HepG2 (cell line): ENCODE measurements around the gene LGALS8. TPM values are rescaled to one million over a fixed set of nuclear protein-coding genes. Genes with fewer than 3 reads are reported as not detected.

Experiments used
- ARNT ChIP-seq: fragments of 450-650 bp; IDR thresholded peaks from 2 replicates; pipeline ENCODE4 v1.6.1; 2017
- ATF1 ChIP-seq: IDR thresholded peaks from 2 replicates; pipeline ENCODE4 v1.6.1; 2016; ENCODE audit warnings: mild to moderate bottlenecking, control low read depth
- BHLHE40 ChIP-seq: IDR thresholded peaks from 2 replicates; pipeline ENCODE4 v1.6.1; 2011; ENCODE audit warnings: low read length, improper control_type of control experiment
- DMAP1 ChIP-seq: IDR thresholded peaks from 2 replicates; pipeline ENCODE4 v1.6.1; 2016
- GTF2F1 ChIP-seq: fragments of 150-350 bp; IDR thresholded peaks from 2 replicates; pipeline ENCODE4 v1.6.1; 2014; ENCODE audit warnings: low read length
- JARID2 ChIP-seq: sonication (generic); formaldehyde crosslinking; IDR thresholded peaks from 2 replicates; pipeline ENCODE4 v1.8.1; 2023; ENCODE audit warnings: missing genetic modification reagents, inconsistent platforms; ENCODE audit not compliant: insufficient replicate concordance
- KDM2A ChIP-seq: sonication (generic); formaldehyde crosslinking; IDR thresholded peaks from 2 replicates; pipeline ENCODE4 v1.4.0; 2020; ENCODE audit warnings: low read depth, missing genetic modification reagents, borderline replicate concordance
- KDM3A ChIP-seq: IDR thresholded peaks from 2 replicates; pipeline ENCODE4 v1.6.1; 2018; ENCODE audit warnings: low read depth, missing compliant biosample characterization
- KLF11 ChIP-seq: IDR thresholded peaks from 2 replicates; pipeline ENCODE4 v1.6.1; 2016; ENCODE audit warnings: missing compliant biosample characterization
- KLF12 ChIP-seq: sonication (generic); formaldehyde crosslinking; IDR thresholded peaks from 2 replicates; pipeline ENCODE4 v1.4.0; 2020; ENCODE audit warnings: missing genetic modification reagents, borderline replicate concordance
- MBNL3 ChIP-seq: fragments of 250-450 bp; sonication (Bioruptor Pico); conservative IDR thresholded peaks from 2 replicates; pipeline ENCODE4 v1.8.0; 2022; ENCODE audit warnings: mild to moderate bottlenecking, inconsistent platforms
- MED1 ChIP-seq: sonication (generic); formaldehyde crosslinking; IDR thresholded peaks from 2 replicates; pipeline ENCODE4 v1.4.0; 2020; ENCODE audit warnings: missing genetic modification reagents
- POLR2AphosphoS2 ChIP-seq: IDR thresholded peaks from 2 replicates; pipeline ENCODE4 v1.6.1; 2011; ENCODE audit warnings: low read depth, low read length, improper control_type of control experiment
- SATB2 ChIP-seq: sonication (generic); formaldehyde crosslinking; IDR thresholded peaks from 2 replicates; pipeline ENCODE4 v1.5.0; 2020; ENCODE audit warnings: missing genetic modification reagents
- SIX1 ChIP-seq: sonication (generic); formaldehyde crosslinking; IDR thresholded peaks from 2 replicates; pipeline ENCODE4 v1.4.0; 2020; ENCODE audit warnings: missing genetic modification reagents, borderline replicate concordance
- SIX4 ChIP-seq: sonication (generic); formaldehyde crosslinking; IDR thresholded peaks from 2 replicates; pipeline ENCODE4 v1.4.0; 2020; ENCODE audit warnings: missing genetic modification reagents
- SNAPC2 ChIP-seq: sonication (generic); formaldehyde crosslinking; IDR thresholded peaks from 2 replicates; pipeline ENCODE4 v1.8.1; 2022; ENCODE audit warnings: mild to moderate bottlenecking, missing genetic modification reagents
- SOX5 ChIP-seq: IDR thresholded peaks from 2 replicates; pipeline ENCODE4 v1.6.1; 2016; ENCODE audit warnings: borderline replicate concordance
- SP140L ChIP-seq: sonication (generic); formaldehyde crosslinking; IDR thresholded peaks from 2 replicates; pipeline ENCODE4 v1.4.0; 2020; ENCODE audit warnings: missing genetic modification reagents, borderline replicate concordance
- TBX2 ChIP-seq: sonication (generic); formaldehyde crosslinking; IDR thresholded peaks from 2 replicates; pipeline ENCODE4 v1.5.0; 2020; ENCODE audit warnings: missing genetic modification reagents, mild to moderate bottlenecking, borderline replicate concordance
- TOPORS ChIP-seq: sonication (generic); formaldehyde crosslinking; IDR thresholded peaks from 2 replicates; pipeline ENCODE4 v1.8.0; 2023; ENCODE audit warnings: mild to moderate bottlenecking, missing genetic modification reagents
- ZNF335 ChIP-seq: sonication (generic); formaldehyde crosslinking; IDR thresholded peaks from 2 replicates; pipeline ENCODE4 v1.4.0; 2020; ENCODE audit warnings: missing genetic modification reagents
- polyA plus RNA-seq, 8 experiments: library from polyadenylated mRNA; depleted of rRNA in 3 of 8; stranded (reverse) in 7 of 8; unstranded in 1 of 8; fragments of >200 nt; fragmentation: Illumina TruSeq in 4 of 8; extraction: Trizol in 4 of 8; gene quantifications; 2 replicates each; pipeline versions ENCODE4 v1.2.1 to v1.2.3, GENCODE V29; 2011 to 2016; ENCODE audit warnings: low read depth in 4 of 8, missing spikeins in 1 of 8, mixed read lengths in 1 of 8; ENCODE audit not compliant: insufficient read depth in 1 of 8
- total RNA-seq, 5 experiments: library from RNA; depleted of rRNA; stranded (reverse); fragments of >200 nt; fragmentation: Illumina TruSeq; extraction: Trizol; gene quantifications; 2 replicates each; pipeline ENCODE4 v1.2.3, GENCODE V29; 2016; ENCODE audit warnings: low read depth in 1 of 5
- TF ChIP-seq, protein P1 (sequence below): sonication (generic); formaldehyde crosslinking; IDR thresholded peaks from 2 replicates; pipeline ENCODE4 v1.5.1; 2020; ENCODE audit warnings: mild to moderate bottlenecking, missing genetic modification reagents, moderate library complexity
- TF ChIP-seq, protein P2 (sequence below): IDR thresholded peaks from 2 replicates; pipeline ENCODE4 v1.6.1; 2012; ENCODE audit warnings: inconsistent platforms
- TF ChIP-seq, protein P3 (sequence below): sonication (generic); formaldehyde crosslinking; IDR thresholded peaks from 2 replicates; pipeline ENCODE4 v1.8.0; 2022; ENCODE audit warnings: low read depth, missing genetic modification reagents
- TF ChIP-seq, protein P4 (sequence below): IDR thresholded peaks from 2 replicates; pipeline ENCODE4 v1.6.1; 2018; ENCODE audit warnings: missing genetic modification reagents, mild to moderate bottlenecking, missing compliant biosample characterization
- TF ChIP-seq, protein P5 (sequence below): fragments of 450-650 bp; IDR thresholded peaks from 2 replicates; pipeline ENCODE4 v1.6.1; 2017

Gene LGALS8
- total and polyA plus RNA-seq, 2 of the 13 experiments (the other 11 are each of a cell fraction or from before 2014, with no cell fraction given): 29.3 to 185 TPM

DNA sequence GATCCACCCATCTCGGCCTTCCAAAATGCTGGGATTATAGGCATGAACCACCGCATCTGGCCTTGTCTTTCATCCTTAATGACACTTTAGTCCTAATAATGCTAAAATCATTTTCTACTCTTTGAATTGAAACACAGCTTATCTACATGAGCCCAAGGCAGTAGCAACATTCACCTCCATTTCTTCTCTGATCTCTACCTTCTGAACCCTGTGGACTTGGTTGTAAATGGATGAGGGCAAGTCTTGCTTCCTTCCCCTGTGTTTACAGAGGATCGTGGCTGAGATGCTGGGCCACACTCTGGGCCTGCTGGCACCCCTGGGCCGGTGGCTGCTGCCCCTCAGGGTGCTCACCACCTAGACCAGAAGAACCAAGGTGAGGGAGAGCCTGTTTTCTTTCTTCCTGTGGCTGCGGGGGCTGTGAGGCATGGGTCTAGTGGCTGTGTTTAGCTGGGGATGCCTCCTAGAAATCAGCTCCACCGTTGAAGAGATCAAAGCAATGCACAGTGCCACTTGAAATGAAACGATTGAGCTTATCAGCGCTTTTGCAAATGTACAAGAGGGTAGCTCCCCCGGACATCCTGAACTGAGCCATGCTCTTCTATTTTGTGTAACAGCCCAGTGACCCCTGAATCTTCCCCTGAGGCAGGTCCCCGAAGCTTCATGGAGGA, 32.2 kb upstream of the LGALS8 start (continued):
- TF ChIP-seq GTF2F1 (no peak), SOX5 (CRISPR knock-in tag) (peak; percentile 42; the same call in 1 of the 2 replicates), DMAP1 (CRISPR knock-in tag) (peak; percentile 18; the same call in 1 of the 2 replicates), POLR2AphosphoS2 (no peak), KLF11 (no peak), ZNF335 (CRISPR knock-in tag) (no peak), JARID2 (no peak), ATF1 (no peak), ARNT (no peak), TOPORS (0 out of 2 replicates have a peak, but pooled peaks have one; percentile 35), MED1 (CRISPR knock-in tag) (peak; percentile 85), KDM2A (no peak), SP140L (CRISPR knock-in tag) (no peak), BHLHE40 (no peak), TBX2 (CRISPR knock-in tag) (no peak), KLF12 (no peak), KDM3A (no peak), MBNL3 (CRISPR knock-in tag) (no peak), SATB2 (CRISPR knock-in tag) (no peak), SIX4 (CRISPR knock-in tag) (no peak), SIX1 (CRISPR knock-in tag) (no peak), SNAPC2 (CRISPR knock-in tag) (0 out of 2 replicates have a peak, but pooled peaks have one; percentile 19)
- TF ChIP-seq, protein P1, sequence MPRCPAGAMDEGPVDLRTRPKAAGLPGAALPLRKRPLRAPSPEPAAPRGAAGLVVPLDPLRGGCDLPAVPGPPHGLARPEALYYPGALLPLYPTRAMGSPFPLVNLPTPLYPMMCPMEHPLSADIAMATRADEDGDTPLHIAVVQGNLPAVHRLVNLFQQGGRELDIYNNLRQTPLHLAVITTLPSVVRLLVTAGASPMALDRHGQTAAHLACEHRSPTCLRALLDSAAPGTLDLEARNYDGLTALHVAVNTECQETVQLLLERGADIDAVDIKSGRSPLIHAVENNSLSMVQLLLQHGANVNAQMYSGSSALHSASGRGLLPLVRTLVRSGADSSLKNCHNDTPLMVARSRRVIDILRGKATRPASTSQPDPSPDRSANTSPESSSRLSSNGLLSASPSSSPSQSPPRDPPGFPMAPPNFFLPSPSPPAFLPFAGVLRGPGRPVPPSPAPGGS (CRISPR knock-in tag): no peak
- TF ChIP-seq, protein P2, sequence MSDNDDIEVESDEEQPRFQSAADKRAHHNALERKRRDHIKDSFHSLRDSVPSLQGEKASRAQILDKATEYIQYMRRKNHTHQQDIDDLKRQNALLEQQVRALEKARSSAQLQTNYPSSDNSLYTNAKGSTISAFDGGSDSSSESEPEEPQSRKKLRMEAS: peak; percentile 32; the same call in 1 of the 2 replicates
- TF ChIP-seq, protein P3, sequence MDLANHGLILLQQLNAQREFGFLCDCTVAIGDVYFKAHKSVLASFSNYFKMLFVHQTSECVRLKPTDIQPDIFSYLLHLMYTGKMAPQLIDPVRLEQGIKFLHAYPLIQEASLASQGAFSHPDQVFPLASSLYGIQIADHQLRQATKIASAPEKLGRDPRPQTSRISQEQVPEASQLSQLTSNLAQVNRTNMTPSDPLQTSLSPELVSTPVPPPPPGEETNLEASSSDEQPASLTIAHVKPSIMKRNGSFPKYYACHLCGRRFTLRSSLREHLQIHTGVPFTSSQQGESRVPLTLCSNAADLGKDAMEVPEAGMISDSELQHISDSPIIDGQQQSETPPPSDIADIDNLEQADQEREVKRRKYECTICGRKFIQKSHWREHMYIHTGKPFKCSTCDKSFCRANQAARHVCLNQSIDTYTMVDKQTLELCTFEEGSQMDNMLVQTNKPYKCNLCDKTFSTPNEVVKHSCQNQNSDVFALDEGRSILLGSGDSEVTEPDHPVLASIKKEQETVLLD (CRISPR knock-in tag): no peak
- TF ChIP-seq, protein P4, sequence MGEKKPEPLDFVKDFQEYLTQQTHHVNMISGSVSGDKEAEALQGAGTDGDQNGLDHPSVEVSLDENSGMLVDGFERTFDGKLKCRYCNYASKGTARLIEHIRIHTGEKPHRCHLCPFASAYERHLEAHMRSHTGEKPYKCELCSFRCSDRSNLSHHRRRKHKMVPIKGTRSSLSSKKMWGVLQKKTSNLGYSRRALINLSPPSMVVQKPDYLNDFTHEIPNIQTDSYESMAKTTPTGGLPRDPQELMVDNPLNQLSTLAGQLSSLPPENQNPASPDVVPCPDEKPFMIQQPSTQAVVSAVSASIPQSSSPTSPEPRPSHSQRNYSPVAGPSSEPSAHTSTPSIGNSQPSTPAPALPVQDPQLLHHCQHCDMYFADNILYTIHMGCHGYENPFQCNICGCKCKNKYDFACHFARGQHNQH (CRISPR knock-in tag): 0 out of 2 replicates have a peak, but pooled peaks have one; percentile 46
- TF ChIP-seq, protein P5, sequence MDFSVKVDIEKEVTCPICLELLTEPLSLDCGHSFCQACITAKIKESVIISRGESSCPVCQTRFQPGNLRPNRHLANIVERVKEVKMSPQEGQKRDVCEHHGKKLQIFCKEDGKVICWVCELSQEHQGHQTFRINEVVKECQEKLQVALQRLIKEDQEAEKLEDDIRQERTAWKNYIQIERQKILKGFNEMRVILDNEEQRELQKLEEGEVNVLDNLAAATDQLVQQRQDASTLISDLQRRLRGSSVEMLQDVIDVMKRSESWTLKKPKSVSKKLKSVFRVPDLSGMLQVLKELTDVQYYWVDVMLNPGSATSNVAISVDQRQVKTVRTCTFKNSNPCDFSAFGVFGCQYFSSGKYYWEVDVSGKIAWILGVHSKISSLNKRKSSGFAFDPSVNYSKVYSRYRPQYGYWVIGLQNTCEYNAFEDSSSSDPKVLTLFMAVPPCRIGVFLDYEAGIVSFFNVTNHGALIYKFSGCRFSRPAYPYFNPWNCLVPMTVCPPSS: no peak
